Subcutaneous adipose tissue (tissue), 4 donors: ENCODE data around the gene EAPP. TPM values are rescaled to one million over a fixed set of nuclear protein-coding genes. Genes with fewer than 3 reads are reported as not detected.

Experiments used
- total RNA-seq, 4 donors: library from RNA; depleted of rRNA; stranded (reverse); fragments of >200 nt; gene quantifications; one replicate each; pipeline ENCODE4 v1.1.0, GENCODE V29; 2016
- TF ChIP-seq, protein P1 (sequence below): fragments of 450-650 bp; IDR thresholded peaks from one replicate; pipeline ENCODE4 v1.5.1; 2016; ENCODE audit warnings: low read depth, mild to moderate bottlenecking, control low read depth, antibody characterized with exemption, moderate library complexity

Gene EAPP
- total RNA-seq, 4 donors from 2014 or later: 28.8 to 60.2 (median 41.4) TPM

DNA sequence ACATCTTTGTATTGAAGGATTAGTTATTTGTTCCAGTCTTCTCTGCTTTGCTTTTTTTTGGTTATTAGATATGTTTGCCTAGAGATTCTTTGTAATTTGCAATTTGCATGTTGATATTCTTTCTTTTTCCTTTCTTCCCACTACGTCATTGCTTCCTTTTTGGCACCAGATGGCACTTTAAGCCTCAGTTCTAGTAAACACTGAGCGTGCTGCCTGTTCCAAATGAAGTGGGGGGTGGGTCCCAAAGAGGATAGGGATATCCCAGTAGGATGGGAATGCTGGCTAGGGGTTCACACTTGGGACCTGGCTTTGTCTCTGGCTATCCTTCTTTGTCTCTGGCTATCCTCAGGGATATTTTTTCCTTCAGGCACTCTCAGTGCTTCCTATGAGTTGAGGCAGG, 17.0 kb downstream of the EAPP start:
- TF ChIP-seq, protein P1, sequence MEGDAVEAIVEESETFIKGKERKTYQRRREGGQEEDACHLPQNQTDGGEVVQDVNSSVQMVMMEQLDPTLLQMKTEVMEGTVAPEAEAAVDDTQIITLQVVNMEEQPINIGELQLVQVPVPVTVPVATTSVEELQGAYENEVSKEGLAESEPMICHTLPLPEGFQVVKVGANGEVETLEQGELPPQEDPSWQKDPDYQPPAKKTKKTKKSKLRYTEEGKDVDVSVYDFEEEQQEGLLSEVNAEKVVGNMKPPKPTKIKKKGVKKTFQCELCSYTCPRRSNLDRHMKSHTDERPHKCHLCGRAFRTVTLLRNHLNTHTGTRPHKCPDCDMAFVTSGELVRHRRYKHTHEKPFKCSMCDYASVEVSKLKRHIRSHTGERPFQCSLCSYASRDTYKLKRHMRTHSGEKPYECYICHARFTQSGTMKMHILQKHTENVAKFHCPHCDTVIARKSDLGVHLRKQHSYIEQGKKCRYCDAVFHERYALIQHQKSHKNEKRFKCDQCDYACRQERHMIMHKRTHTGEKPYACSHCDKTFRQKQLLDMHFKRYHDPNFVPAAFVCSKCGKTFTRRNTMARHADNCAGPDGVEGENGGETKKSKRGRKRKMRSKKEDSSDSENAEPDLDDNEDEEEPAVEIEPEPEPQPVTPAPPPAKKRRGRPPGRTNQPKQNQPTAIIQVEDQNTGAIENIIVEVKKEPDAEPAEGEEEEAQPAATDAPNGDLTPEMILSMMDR: no peak

DNA sequence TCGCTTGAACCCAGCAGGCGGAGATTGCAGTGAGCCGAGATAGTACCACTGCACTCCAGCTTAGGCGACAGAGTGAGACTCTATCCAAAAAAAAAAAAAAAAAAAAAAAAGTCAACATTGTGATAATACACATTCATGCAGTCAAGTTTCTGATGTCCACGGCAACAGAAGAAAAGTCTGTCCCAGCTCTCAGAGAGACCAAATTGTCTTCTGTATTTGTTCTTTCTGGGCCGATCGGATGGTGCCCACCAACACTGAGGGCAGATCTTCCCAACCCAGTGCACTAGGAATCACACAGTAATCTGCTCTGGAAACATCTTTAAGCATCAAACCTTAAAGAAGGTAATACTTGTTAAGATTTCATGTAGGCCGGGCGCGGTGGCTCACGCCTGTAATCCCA, 31.6 kb downstream of the EAPP start:
- TF ChIP-seq, protein P1: no peak

DNA sequence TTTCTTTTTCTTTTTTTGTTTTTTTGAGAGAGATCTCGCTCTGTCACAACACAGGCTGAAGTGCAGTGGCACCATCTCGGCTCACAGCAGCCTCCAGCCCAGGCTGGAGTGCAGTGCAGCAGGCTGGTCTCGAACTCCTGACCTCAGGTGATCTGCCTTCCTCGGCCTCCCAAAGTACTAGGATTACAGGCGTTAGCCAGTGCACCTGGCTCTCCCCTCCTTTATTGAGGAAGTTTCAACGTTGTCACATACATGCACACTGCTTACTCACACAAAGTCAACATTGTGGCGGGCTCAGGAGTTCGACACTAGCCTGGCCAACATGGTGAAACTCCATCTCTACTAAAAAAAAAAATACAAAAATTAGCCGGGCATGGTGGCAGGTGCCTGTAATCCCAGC, 32.0 kb downstream of the EAPP start:
- TF ChIP-seq, protein P1: no peak

DNA sequence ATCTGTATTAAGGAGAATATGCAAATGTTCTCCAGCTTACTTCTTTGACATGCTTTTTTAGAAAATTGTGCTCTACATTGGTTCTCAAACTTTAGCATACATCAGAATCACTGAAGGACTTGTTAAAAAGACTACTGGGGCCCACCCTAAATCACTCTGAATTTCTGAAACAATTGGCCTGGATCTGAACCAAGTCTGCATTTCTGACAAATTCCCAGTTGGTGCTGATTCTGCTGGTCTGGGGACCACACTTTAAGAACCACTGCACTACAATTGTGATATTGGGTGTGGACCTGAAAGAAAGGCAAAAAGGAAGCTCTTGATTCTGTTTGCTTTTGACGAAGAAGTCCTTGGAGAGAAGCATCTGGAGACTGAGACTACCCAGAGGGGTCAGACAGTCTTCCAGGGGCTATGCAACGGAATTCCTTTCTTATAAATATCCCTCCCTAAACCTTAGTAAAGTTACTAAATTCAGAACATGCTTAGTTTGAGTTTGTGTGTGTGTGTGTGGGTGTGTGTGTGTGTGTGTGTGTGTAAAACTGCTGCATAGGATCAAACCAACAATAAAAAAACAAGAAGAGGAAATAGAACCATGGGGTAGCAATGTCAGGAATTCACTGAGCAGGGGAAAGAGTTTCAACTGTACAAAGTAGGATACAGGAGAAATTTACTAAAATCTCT, 36.8 kb downstream of the EAPP start:
- TF ChIP-seq, protein P1: no peak

DNA sequence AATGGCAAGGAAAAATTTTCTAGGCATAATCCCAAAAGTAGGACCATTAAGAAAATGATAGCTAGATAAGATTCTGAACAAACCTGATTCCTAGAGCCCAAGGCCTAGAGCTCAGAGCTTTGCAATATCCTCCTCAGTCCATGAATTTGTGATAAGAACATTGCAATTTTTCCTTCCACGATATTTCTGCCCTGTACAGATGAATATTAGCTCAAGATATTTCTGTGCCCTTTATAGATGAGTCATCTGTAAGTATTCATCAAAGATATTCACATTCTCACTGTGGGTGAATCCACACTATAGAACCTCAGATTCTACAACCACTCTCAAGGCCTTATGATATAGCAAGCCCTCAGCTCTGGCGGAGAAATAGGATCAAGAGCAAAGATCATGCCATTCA, 37.5 kb downstream of the EAPP start:
- TF ChIP-seq, protein P1: no peak

DNA sequence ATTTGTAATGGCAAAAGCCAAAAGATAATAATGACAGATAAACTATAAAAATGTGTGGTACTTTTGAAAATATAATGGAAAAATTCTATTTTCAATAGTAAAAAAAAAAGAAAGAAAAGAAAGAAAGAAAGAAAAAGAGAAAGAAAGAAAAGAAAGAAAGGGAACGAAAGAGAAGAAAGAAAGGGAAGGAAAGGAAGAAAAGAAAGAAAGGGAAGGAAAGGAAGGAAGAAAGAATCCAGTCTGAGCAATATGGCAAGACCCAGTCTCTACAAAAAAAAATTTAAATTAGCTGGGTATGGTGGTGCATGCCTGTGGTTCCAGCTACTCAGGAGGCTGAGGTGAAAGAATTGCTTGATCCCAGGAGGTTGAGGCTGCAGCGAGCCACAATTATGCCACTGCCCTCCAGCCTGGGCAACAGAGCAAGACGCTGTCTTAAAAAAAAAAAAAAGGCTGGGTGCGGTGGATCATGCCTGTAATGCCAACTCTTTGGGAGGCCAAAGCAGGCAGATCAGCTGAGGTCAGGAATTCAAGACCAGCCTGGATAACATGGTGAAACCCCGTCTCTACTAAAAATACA, 38.4 kb downstream of the EAPP start:
- TF ChIP-seq, protein P1: no peak

DNA sequence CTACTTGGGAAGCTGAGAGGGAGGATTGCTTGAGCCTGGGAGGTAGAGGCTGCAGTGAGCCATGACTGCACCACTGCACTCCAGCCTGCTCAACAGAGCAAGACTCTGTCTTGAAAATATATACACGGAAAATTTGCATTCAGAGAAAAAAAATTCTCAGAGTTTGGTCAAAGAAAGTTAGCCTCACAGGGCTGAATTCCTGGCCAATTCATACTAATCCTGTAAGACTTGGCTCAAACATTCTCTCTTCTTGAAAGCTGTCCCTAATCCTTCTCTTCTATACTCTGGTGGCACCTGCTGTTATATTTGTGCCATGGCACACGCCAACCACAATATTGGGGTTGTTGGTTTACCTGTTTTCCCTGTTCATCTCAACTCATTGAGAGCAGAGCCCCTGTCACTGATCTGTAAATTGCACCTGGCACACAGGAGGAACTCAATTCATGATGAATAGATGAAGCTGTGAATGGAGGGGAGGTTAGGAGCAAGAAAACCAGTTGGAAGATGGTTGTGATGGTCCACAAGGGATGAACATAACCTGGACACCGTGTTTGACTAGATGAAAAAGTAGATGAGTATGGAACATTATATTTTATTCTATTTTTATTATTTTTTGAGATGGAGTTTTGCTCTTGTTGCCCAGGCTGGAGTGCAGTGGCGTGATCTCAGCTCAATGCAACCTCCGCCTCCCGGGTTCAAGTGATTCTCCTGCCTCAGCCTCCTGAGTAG, 40.7 kb downstream of the EAPP start:
- TF ChIP-seq, protein P1: no peak
